GM19023 (cell line): ENCODE measurements around the gene DCBLD1.
"Not testable (repeated sequence)": the region's sequence is repeated elsewhere in the genome, so short reads cannot be mapped to it uniquely, and the experiment has no call there.

Experiments used
- ATAC-seq: cut with Tn5 transposase; IDR thresholded peaks from one replicate; pipeline ENCODE4 v1.9.1; 2021; ENCODE audit warnings: mild to moderate bottlenecking, moderate library complexity; ENCODE audit not compliant: unreplicated experiment

Gene DCBLD1

GRCh38 chr6:117497237-117497636 is 14.8 kb downstream of the DCBLD1 start:
- no peak for ATAC-seq

DNA sequence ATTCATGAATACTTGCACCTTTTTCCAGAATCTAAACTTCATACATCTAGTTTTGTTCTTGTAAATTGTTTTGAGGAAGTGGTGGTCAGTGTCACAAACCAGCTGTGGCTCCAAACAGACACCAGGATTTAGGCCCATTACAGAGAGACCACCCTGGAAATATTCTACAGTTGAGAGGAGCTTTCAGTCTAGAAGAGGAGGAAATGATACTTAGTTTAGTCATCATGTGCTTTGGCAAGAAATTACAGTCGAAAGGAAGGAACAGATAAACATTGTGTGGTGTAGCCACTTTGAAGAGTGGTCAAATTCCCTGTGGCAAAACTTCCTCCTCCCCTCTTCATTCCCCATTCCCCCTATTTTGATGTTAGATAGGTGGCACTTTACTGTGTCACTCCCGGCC is 15.7 kb downstream of the DCBLD1 start:
- ATAC-seq = no peak

DNA sequence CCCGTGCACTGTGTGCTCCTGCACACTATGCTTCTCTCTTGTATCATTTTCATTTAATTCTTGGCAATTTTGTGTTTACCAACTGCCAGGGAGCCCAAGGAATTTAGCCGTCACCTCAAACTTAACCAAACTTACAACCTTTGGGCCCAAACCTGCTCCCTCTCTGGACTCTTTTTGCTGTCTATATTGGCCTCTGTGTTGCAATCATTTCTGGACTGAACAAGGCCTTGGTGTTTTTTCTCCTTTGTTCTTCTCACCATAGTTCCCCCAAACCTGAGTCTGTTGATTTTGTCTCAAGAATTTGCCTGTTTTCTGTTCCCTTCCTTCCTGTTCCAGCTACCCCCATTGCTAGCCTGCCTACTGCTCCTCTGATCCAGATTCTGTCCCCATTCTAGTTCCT is 19.2 kb downstream of the DCBLD1 start:
- no peak for ATAC-seq

- ATAC-seq = no peak
Measured at GRCh38 chr6:117502580-117502979, 20.1 kb downstream of the DCBLD1 start.

DNA sequence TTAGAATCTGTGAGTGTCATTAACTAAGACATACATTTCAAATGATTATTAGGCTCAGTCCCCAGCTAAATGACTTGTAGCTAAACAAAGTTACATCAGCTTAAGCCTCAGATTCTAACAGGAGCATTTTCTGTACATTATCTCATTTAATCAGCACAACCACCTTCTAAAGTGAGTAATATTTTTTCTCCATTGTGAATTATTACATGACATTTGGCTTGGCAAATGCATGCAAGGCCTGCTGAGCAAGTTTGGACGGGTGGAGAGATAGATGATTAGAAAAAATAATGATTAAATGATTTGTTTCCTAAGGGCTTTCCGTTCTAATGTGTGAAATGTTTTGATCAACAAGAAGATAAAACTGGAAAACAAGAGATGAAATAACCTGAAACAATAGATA is 20.7 kb downstream of the DCBLD1 start:
- no peak for ATAC-seq

GRCh38 chr6:117504478-117505144 is 22.1 kb downstream of the DCBLD1 start:
- ATAC-seq = no peak

- no peak for ATAC-seq
Measured at GRCh38 chr6:117505311-117505710, 22.8 kb downstream of the DCBLD1 start.

DNA sequence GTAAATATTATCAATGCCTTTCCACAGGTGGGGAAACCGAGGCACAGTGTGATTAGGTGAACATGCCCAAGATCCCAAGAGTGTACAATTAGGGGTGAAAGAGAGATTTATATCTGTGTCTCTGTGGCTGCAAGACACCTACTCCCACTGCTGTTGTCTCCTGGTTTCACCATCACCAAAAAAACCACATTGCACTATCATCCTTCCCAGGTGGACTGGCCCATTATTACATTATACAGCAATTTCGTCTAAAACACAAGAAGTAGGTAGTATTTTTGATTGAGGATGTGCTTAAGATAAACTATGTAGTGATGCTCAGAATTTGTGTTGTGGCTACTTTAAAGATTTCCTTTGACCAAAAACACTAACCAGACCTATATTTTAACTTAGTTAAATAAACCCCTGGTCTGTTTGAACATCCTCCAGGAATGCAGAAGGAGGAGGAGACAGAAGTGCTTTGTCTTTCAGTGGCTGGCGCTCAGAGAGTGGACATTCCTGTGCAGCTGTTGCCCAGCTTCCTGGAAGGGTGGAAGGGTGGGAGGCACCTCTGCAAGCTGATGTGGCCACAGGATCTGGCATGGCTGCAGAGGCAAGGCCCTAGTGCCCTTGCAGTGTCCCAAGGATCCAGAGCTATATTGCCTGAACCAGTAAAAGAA is 23.8 kb downstream of the DCBLD1 start:
- ATAC-seq = no peak

GRCh38 chr6:117506907-117507306 is 24.4 kb downstream of the DCBLD1 start:
- no peak for ATAC-seq

GRCh38 chr6:117508450-117508971 is 26.0 kb downstream of the DCBLD1 start:
- no peak for ATAC-seq

DNA sequence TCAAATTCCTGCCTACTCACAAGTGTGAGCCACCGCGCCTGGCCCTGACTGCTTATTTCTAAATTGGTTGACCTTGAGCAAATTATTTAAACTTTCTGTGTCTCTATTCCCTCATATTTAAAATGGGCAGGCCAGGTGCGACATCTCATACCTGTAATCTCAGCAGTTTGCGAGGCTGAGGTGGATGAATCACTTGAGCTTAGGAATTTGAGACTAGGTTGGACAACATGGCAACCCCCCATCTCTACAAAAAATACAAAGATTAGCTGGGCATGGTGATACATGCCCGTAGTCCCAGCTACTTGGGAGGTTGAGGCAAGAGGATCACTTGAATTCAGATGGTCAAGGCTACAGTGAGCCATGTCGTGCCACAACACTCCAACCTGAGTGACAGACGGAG is 26.5 kb downstream of the DCBLD1 start:
- ATAC-seq = no peak

- no peak for ATAC-seq
Measured at GRCh38 chr6:117512056-117512828, 29.8 kb downstream of the DCBLD1 start.

- ATAC-seq = no peak
Measured at GRCh38 chr6:117512987-117513573, 30.6 kb downstream of the DCBLD1 start.

- ATAC-seq = no peak
Measured at GRCh38 chr6:117513778-117514365, 31.4 kb downstream of the DCBLD1 start.

- ATAC-seq = no peak
Measured at GRCh38 chr6:117514655-117515054, 32.2 kb downstream of the DCBLD1 start.

DNA sequence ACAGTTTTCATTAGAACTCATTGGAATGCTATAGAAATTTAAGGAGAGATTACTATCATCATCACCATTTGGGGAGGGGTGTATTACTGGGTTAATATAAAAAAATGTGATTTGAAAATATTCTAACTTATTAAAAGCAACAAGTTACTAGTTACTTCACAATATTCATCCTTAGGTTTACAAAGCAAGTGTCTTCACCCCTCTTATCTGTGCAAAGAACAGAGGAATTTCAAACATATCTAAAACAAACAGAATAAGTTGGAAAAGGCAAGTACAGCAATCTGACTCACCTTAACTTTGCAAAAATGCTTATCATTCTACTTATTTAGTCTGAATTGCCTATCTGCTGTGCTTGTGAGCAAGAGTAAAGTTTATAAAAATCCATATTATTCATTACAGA is 32.9 kb downstream of the DCBLD1 start:
- no peak for ATAC-seq

DNA sequence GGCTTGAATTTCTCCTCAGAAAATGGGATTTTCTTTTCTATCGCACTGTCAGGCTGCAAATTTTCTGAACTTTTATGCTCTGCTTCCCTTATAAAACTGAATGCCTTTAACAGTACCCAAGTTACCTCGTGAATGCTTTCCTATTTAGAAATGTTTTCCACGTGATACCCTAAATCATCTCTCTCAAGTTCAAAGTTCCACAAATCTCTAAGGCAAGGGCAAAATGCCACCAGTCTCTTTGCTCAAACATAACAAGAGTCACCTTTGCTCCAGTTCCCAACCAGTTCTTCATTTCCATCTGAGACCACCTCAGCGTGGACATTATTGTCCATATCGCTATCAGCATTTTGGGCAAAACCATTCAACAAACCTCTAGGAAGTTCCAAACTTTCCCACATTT is 35.5 kb downstream of the DCBLD1 start:
- not testable (repeated sequence) for ATAC-seq

- ATAC-seq = no peak
Measured at GRCh38 chr6:117518870-117519269, 36.4 kb downstream of the DCBLD1 start.

GRCh38 chr6:117520603-117521395 is 38.3 kb downstream of the DCBLD1 start:
- ATAC-seq = no peak

DNA sequence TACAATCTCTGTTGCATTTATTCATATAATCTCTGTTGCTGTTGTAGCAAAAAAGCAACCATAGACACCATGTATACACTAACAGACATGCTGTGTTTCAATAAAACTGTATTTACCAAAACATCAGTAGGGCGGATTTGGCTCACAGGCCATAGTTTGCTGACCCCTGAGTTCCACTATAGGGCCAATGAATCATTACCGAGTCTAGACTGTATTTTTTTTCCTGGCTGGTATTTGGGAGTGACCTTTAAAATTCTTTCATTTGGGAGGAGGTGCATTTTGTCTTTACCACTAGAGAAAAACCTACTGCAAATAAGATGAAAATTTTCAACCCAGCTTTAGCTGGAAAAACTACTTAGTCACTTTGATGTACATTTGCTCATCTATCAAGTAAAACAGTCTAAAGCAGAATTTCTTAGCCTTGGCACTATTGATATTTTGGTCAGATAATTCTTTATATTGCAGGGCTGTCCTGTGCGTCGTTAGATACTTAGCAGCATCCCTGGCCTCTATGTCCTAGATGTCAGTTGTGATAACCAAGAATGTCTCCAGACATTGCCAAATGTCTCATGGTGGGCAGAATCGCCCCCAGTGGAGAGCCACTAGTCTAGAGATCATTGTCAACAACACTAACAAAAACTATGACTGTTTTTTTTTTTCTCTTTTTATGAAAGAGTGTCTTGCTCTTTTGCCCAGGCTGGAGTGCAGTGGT is 39.5 kb downstream of the DCBLD1 start:
- no peak for ATAC-seq
